HepG2 (cell line): Measurements from ENCODE around the gene ZSCAN32. TPM values are rescaled to one million over a fixed set of nuclear protein-coding genes. Genes with fewer than 3 reads are reported as not detected.

Experiments used
- ARID2 ChIP-seq: sonication (generic); formaldehyde crosslinking; IDR thresholded peaks from 2 replicates; pipeline ENCODE4 v1.8.1; 2022; ENCODE audit warnings: mild to moderate bottlenecking, missing genetic modification reagents, borderline replicate concordance
- ATAD3A ChIP-seq: sonication (generic); formaldehyde crosslinking; IDR thresholded peaks from 2 replicates; pipeline ENCODE4 v1.4.0; 2020; ENCODE audit warnings: missing genetic modification reagents
- ETV6 ChIP-seq: sonication (generic); formaldehyde crosslinking; conservative IDR thresholded peaks from 2 replicates; pipeline ENCODE4 v1.4.0; 2020; ENCODE audit warnings: missing genetic modification reagents
- FOXK1 ChIP-seq: sonication (generic); formaldehyde crosslinking; IDR thresholded peaks from 2 replicates; pipeline ENCODE4 v1.4.0; 2020; ENCODE audit warnings: low read depth, missing genetic modification reagents, borderline replicate concordance
- GATAD1 ChIP-seq: IDR thresholded peaks from 2 replicates; pipeline ENCODE4 v1.6.1; 2016; ENCODE audit warnings: missing genetic modification reagents, missing compliant biosample characterization
- HIVEP1 ChIP-seq: sonication (generic); formaldehyde crosslinking; IDR thresholded peaks from 2 replicates; pipeline ENCODE4 v1.4.0; 2020; ENCODE audit warnings: mild to moderate bottlenecking, missing genetic modification reagents
- ONECUT2 ChIP-seq: sonication (generic); formaldehyde crosslinking; IDR thresholded peaks from 2 replicates; pipeline ENCODE4 v1.4.0; 2020; ENCODE audit warnings: missing genetic modification reagents
- SIN3B ChIP-seq: fragments of 150-350 bp; IDR thresholded peaks from 2 replicates; pipeline ENCODE4 v1.6.1; 2014; ENCODE audit warnings: low read length
- SP4 ChIP-seq: sonication (generic); formaldehyde crosslinking; IDR thresholded peaks from 2 replicates; pipeline ENCODE4 v1.8.1; 2023; ENCODE audit warnings: mild to moderate bottlenecking, missing genetic modification reagents
- U2AF1 ChIP-seq: fragments of 200-400 bp; formaldehyde crosslinking; optimal IDR thresholded peaks from 2 replicates; pipeline ENCODE3; 2017; ENCODE audit warnings: mild to moderate bottlenecking, low read depth, low read length
- YEATS2 ChIP-seq: sonication (generic); formaldehyde crosslinking; IDR thresholded peaks from 2 replicates; pipeline ENCODE4 v1.4.0; 2020; ENCODE audit warnings: missing genetic modification reagents, borderline replicate concordance
- ZNF235 ChIP-seq: sonication (generic); formaldehyde crosslinking; IDR thresholded peaks from 2 replicates; pipeline ENCODE4 v1.8.1; 2023; ENCODE audit warnings: mild to moderate bottlenecking, missing genetic modification reagents, borderline replicate concordance
- ZNF83 ChIP-seq: sonication (generic); formaldehyde crosslinking; IDR thresholded peaks from 2 replicates; pipeline ENCODE4 v1.4.0; 2020; ENCODE audit warnings: missing genetic modification reagents, mild to moderate bottlenecking, borderline replicate concordance
- polyA plus RNA-seq, 8 experiments: library from polyadenylated mRNA; depleted of rRNA in 3 of 8; stranded (reverse) in 7 of 8; unstranded in 1 of 8; fragments of >200 nt; fragmentation: Illumina TruSeq in 4 of 8; extraction: Trizol in 4 of 8; gene quantifications; 2 replicates each; pipeline versions ENCODE4 v1.2.1 to v1.2.3, GENCODE V29; 2011 to 2016; ENCODE audit warnings: low read depth in 4 of 8, missing spikeins in 1 of 8, mixed read lengths in 1 of 8; ENCODE audit not compliant: insufficient read depth in 1 of 8
- total RNA-seq, 5 experiments: library from RNA; depleted of rRNA; stranded (reverse); fragments of >200 nt; fragmentation: Illumina TruSeq; extraction: Trizol; gene quantifications; 2 replicates each; pipeline ENCODE4 v1.2.3, GENCODE V29; 2016; ENCODE audit warnings: low read depth in 1 of 5
- TF ChIP-seq, protein P1 (sequence below): sonication (generic); formaldehyde crosslinking; conservative IDR thresholded peaks from 2 replicates; pipeline ENCODE4 v1.4.0; 2020; ENCODE audit warnings: missing genetic modification reagents
- TF ChIP-seq, protein P2 (sequence below): sonication (generic); formaldehyde crosslinking; IDR thresholded peaks from 2 replicates; pipeline ENCODE4 v1.5.0; 2020; ENCODE audit warnings: missing genetic modification reagents
- TF ChIP-seq, protein P3 (sequence below): sonication (generic); formaldehyde crosslinking; IDR thresholded peaks from 2 replicates; pipeline ENCODE4 v1.5.1; 2020; ENCODE audit warnings: mild to moderate bottlenecking, missing genetic modification reagents
- TF ChIP-seq, protein P4 (sequence below): fragments of 450-650 bp; IDR thresholded peaks from 2 replicates; pipeline ENCODE4 v1.6.1; 2017
- TF ChIP-seq, protein P5 (sequence below): sonication (generic); formaldehyde crosslinking; IDR thresholded peaks from 2 replicates; pipeline ENCODE4 v1.8.0; 2022; ENCODE audit warnings: mild to moderate bottlenecking, missing genetic modification reagents, moderate library complexity
- TF ChIP-seq, protein P6 (sequence below): sonication (generic); formaldehyde crosslinking; IDR thresholded peaks from 2 replicates; pipeline ENCODE4 v1.9.0; 2021; ENCODE audit warnings: missing genetic modification reagents, mild to moderate bottlenecking, borderline replicate concordance

The ZSCAN32 gene
- total and polyA plus RNA-seq, 2 of the 13 experiments (the other 11 are each of a cell fraction or from before 2014, with no cell fraction given) = 10.7 to 12.8 TPM

DNA sequence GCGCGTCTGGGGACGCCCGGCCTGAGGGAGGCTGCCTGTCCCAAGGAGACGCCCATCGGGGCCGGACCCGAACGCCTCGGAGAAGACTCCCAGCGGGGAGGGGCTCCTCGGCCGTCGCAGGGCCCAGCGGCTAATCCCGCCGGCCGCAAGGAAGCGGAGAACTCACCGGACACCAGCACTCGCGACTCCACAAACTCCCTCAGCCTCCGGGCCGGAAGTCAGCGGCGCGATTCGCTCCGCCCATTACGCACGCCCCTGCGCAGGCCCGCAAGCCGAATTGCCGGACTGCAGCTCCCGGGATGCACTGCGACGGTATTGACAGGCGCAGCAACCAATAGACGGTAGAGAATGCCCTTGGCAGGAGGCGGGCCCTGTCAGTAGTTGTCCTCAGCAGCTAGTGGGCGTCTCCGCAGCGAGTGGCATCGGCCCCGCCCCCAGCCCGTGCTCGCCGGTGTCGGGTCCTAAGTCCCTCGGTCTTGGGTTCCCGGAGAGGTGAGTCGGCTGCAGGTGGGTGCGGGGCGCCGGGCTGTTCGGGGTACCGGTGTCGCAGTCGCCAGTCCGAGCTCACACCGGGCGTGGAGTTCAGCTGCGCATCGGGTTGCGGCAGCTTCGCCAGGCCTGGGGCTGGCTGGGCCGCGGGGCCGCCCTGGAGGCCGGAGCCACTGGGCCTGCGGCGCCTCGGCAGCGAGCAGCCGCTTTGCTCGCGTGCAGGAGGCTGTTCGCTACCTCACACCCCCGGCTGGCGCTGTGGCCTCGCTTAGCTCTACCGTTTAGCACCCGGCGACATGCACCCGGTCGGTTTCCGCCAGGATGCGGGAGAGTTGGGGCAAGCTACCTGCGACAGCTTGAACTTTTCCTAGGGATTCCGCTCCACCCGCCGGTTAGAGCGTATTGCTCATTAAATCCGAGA, at the start of gene ZSCAN32, which contains the start of gene ZNF174 (continued):
- TF ChIP-seq, protein P1, sequence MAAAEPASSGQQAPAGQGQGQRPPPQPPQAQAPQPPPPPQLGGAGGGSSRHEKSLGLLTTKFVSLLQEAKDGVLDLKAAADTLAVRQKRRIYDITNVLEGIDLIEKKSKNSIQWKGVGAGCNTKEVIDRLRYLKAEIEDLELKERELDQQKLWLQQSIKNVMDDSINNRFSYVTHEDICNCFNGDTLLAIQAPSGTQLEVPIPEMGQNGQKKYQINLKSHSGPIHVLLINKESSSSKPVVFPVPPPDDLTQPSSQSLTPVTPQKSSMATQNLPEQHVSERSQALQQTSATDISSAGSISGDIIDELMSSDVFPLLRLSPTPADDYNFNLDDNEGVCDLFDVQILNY = no peak
- TF ChIP-seq SIN3B (no peak), GATAD1 (CRISPR knock-in tag) (peak; percentile 86), U2AF1 (no peak), ARID2 (CRISPR knock-in tag) (peak; percentile 87), ZNF235 (0 out of 2 replicates have a peak, but pooled peaks have one; percentile 40), HIVEP1 (CRISPR knock-in tag) (no peak), SP4 (CRISPR knock-in tag) (peak; percentile 100), ONECUT2 (CRISPR knock-in tag) (no peak), YEATS2 (peak; percentile 89; the same call in 1 of the 2 replicates), ZNF83 (CRISPR knock-in tag) (no peak), ETV6 (CRISPR knock-in tag) (no peak; the same call in 1 of the 2 replicates), FOXK1 (peak; percentile 85; the same call in 1 of the 2 replicates), ATAD3A (CRISPR knock-in tag) (no peak)
- TF ChIP-seq, protein P2, sequence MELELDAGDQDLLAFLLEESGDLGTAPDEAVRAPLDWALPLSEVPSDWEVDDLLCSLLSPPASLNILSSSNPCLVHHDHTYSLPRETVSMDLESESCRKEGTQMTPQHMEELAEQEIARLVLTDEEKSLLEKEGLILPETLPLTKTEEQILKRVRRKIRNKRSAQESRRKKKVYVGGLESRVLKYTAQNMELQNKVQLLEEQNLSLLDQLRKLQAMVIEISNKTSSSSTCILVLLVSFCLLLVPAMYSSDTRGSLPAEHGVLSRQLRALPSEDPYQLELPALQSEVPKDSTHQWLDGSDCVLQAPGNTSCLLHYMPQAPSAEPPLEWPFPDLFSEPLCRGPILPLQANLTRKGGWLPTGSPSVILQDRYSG (CRISPR knock-in tag) = no peak
- TF ChIP-seq, protein P3, sequence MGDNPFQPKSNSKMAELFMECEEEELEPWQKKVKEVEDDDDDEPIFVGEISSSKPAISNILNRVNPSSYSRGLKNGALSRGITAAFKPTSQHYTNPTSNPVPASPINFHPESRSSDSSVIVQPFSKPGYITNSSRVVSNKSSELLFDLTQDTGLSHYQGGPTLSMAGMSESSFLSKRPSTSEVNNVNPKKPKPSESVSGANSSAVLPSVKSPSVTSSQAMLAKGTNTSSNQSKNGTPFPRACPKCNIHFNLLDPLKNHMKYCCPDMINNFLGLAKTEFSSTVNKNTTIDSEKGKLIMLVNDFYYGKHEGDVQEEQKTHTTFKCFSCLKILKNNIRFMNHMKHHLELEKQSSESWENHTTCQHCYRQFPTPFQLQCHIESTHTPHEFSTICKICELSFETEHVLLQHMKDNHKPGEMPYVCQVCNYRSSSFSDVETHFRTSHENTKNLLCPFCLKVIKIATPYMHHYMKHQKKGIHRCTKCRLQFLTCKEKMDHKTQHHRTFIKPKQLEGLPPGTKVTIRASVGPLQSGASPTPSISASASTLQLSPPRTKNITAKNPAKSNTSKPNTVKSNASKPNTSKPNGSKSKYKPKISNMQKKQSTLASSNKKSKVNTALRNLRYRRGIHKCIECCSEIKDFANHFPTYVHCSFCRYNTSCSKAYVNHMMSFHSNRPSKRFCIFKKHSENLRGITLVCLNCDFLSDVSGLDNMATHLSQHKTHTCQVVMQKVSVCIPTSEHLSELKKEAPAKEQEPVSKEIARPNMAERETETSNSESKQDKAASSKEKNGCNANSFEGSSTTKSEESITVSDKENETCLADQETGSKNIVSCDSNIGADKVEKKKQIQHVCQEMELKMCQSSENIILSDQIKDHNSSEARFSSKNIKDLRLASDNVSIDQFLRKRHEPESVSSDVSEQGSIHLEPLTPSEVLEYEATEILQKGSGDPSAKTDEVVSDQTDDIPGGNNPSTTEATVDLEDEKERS (CRISPR knock-in tag) = no peak
- TF ChIP-seq, protein P4, sequence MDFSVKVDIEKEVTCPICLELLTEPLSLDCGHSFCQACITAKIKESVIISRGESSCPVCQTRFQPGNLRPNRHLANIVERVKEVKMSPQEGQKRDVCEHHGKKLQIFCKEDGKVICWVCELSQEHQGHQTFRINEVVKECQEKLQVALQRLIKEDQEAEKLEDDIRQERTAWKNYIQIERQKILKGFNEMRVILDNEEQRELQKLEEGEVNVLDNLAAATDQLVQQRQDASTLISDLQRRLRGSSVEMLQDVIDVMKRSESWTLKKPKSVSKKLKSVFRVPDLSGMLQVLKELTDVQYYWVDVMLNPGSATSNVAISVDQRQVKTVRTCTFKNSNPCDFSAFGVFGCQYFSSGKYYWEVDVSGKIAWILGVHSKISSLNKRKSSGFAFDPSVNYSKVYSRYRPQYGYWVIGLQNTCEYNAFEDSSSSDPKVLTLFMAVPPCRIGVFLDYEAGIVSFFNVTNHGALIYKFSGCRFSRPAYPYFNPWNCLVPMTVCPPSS = no peak
- TF ChIP-seq, protein P5, sequence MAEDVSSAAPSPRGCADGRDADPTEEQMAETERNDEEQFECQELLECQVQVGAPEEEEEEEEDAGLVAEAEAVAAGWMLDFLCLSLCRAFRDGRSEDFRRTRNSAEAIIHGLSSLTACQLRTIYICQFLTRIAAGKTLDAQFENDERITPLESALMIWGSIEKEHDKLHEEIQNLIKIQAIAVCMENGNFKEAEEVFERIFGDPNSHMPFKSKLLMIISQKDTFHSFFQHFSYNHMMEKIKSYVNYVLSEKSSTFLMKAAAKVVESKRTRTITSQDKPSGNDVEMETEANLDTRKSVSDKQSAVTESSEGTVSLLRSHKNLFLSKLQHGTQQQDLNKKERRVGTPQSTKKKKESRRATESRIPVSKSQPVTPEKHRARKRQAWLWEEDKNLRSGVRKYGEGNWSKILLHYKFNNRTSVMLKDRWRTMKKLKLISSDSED (CRISPR knock-in tag) = no peak
- TF ChIP-seq, protein P6, sequence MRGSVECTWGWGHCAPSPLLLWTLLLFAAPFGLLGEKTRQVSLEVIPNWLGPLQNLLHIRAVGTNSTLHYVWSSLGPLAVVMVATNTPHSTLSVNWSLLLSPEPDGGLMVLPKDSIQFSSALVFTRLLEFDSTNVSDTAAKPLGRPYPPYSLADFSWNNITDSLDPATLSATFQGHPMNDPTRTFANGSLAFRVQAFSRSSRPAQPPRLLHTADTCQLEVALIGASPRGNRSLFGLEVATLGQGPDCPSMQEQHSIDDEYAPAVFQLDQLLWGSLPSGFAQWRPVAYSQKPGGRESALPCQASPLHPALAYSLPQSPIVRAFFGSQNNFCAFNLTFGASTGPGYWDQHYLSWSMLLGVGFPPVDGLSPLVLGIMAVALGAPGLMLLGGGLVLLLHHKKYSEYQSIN (CRISPR knock-in tag) = no peak
